OCI-LY1 (cell line): ENCODE data around the gene XYLT1.

Experiments
- H2AFZ ChIP-seq: fragments of 200-600 bp; sonication (generic), shearing (Covaris generic); 2 replicates; pipeline ENCODE4 v1.6.0; 2014; ENCODE audit warnings: antibody characterized with exemption, mild to moderate bottlenecking, low read length
- H3F3A ChIP-seq: fragments of 200-600 bp; sonication (generic), shearing (Covaris generic); 2 replicates; pipeline ENCODE4 v1.6.0; 2014; ENCODE audit warnings: mild to moderate bottlenecking, antibody characterized with exemption, low read length, moderate library complexity; ENCODE audit not compliant: insufficient read depth
- H3K27ac ChIP-seq: fragments of 200-600 bp; sonication (generic); 2 replicates; pipeline ENCODE4 v1.5.1; 2014; ENCODE audit warnings: low read length, mixed run types, mild to moderate bottlenecking, low read depth; ENCODE audit not compliant: poor library complexity, severe bottlenecking
- H3K27me3 ChIP-seq: fragments of 200-600 bp; sonication (generic); 2 replicates; pipeline ENCODE4 v1.6.0; 2014; ENCODE audit warnings: antibody characterized with exemption, mild to moderate bottlenecking, low read length, moderate library complexity; ENCODE audit not compliant: insufficient read depth
- H3K36me3 ChIP-seq: fragments of 200-600 bp; sonication (generic); 2 replicates; pipeline ENCODE4 v1.6.1; 2014; ENCODE audit warnings: mild to moderate bottlenecking, antibody characterized with exemption, low read length, moderate library complexity, mixed read lengths; ENCODE audit not compliant: insufficient read depth
- H3K4me1 ChIP-seq: fragments of 200-600 bp; sonication (generic); 2 replicates; pipeline ENCODE4 v1.5.1; 2014; ENCODE audit warnings: mild to moderate bottlenecking, low read length, moderate library complexity; ENCODE audit not compliant: insufficient read depth, severe bottlenecking
- H3K4me2 ChIP-seq: fragments of 200-600 bp; sonication (generic), shearing (Covaris generic); 2 replicates; pipeline ENCODE4 v1.6.1; 2014; ENCODE audit warnings: low read length
- H3K4me3 ChIP-seq: fragments of 200-600 bp; sonication (generic); 2 replicates; pipeline ENCODE4 v1.5.1; 2014; ENCODE audit warnings: low read length, low read depth, mild to moderate bottlenecking, mixed read lengths; ENCODE audit not compliant: poor library complexity, severe bottlenecking
- H3K79me2 ChIP-seq: fragments of 200-600 bp; shearing (Covaris generic); 2 replicates; pipeline ENCODE4 v1.6.1; 2016; ENCODE audit warnings: mixed run types, low read length, mixed read lengths; ENCODE audit not compliant: insufficient read depth
- H3K9ac ChIP-seq: fragments of 200-600 bp; sonication (generic), shearing (Covaris generic); 2 replicates; pipeline ENCODE4 v1.6.1; 2014; ENCODE audit warnings: mild to moderate bottlenecking, low read length, mixed read lengths
- H3K9me2 ChIP-seq: fragments of 200-600 bp; sonication (generic), shearing (Covaris generic); 2 replicates; pipeline ENCODE4 v1.6.1; 2014; ENCODE audit warnings: low read depth, mild to moderate bottlenecking, low read length, mixed read lengths
- H3K9me3 ChIP-seq: fragments of 200-600 bp; shearing (Covaris generic); 2 replicates; pipeline ENCODE4 v1.6.1; 2014; ENCODE audit warnings: low read length, mixed read lengths
- H4K20me1 ChIP-seq: fragments of 200-600 bp; sonication (generic), shearing (Covaris generic); 2 replicates; pipeline ENCODE4 v1.6.0; 2016; ENCODE audit warnings: mild to moderate bottlenecking, low read length; ENCODE audit not compliant: insufficient read depth
- EZH2 ChIP-seq: fragments of 200-600 bp; sonication (generic), shearing (Covaris generic); IDR thresholded peaks from 2 replicates; pipeline ENCODE4 v1.8.0; 2017; ENCODE audit warnings: borderline replicate concordance, mixed run types, mild to moderate bottlenecking, antibody characterized with exemption, low read length, moderate library complexity, mixed read lengths
- TF ChIP-seq, protein P1 (sequence below): fragments of 200-600 bp; sonication (generic), shearing (Covaris generic); IDR thresholded peaks from 2 replicates; pipeline ENCODE4 v1.5.1; 2017; ENCODE audit warnings: mild to moderate bottlenecking, antibody characterized with exemption, low read length, moderate library complexity, mixed read lengths

XYLT1 gene

GRCh38 chr16:17312094-17312710 is 158.6 kb downstream of the XYLT1 start:
- H3K9me3 ChIP-seq: no peaks in the 10 kb centered on the region
- H4K20me1 ChIP-seq: no peaks in the 10 kb centered on the region
- H3K27me3 ChIP-seq: no peaks in the 10 kb centered on the region
- H3K4me2 ChIP-seq: no peak overlapping the region
- no peak for TF ChIP-seq EZH2
- TF ChIP-seq, protein P1, sequence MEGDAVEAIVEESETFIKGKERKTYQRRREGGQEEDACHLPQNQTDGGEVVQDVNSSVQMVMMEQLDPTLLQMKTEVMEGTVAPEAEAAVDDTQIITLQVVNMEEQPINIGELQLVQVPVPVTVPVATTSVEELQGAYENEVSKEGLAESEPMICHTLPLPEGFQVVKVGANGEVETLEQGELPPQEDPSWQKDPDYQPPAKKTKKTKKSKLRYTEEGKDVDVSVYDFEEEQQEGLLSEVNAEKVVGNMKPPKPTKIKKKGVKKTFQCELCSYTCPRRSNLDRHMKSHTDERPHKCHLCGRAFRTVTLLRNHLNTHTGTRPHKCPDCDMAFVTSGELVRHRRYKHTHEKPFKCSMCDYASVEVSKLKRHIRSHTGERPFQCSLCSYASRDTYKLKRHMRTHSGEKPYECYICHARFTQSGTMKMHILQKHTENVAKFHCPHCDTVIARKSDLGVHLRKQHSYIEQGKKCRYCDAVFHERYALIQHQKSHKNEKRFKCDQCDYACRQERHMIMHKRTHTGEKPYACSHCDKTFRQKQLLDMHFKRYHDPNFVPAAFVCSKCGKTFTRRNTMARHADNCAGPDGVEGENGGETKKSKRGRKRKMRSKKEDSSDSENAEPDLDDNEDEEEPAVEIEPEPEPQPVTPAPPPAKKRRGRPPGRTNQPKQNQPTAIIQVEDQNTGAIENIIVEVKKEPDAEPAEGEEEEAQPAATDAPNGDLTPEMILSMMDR: no peak
- peaks cover 14% of the 10 kb centered on the region for H3K79me2 ChIP-seq
- H3K36me3 ChIP-seq: peaks cover 29% of the 10 kb centered on the region
- no peaks in the 10 kb centered on the region for H3K4me1 ChIP-seq
- H3F3A ChIP-seq: no peaks in the 10 kb centered on the region
- no peak overlapping the region for H3K4me3 ChIP-seq
- no peaks in the 10 kb centered on the region for H3K9me2 ChIP-seq
- no peak overlapping the region for H2AFZ ChIP-seq
- H3K27ac ChIP-seq: no peak overlapping the region
- no peak overlapping the region for H3K9ac ChIP-seq

DNA sequence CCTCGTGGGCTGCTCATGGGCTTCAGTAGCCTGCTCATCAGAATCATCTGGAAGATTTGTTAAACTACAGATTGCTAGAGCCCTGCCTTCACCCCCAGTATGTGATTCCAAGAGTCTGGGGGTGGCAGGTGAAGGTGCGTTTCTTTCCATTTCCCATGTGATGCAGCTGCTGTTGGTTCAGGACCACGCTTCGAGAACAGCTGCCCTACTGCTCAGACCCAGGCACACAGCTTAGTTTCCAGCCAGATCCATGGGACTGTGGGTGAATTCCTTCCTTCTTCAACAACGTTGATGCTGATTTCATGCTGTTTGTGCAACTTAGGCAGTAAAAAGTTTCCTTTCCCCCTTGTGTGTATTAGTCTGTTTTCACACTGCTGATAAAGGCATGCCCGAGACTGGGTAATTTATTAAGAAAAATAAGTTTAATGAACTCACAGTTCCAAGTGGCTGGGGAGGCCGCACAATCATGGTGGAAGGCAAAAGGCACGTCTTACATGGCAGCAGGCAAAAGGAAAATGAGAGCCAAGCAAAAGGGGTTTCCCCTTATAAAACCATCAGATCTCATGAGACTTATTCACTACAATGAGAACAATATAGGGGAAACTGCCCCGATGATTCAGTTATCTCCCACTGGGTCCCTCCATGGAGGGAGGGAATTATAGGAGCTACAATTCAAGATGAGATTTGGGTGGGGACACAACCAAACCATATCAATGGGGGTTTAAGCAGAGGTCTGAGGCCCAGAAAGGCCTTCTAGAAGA is 159.2 kb downstream of the XYLT1 start:
- no peak for TF ChIP-seq EZH2
- TF ChIP-seq, protein P1: no peak
- H3K9ac ChIP-seq: no peak overlapping the region
- H4K20me1 ChIP-seq: no peaks in the 10 kb centered on the region
- no peak overlapping the region for H3K27ac ChIP-seq
- no peaks in the 10 kb centered on the region for H3K9me2 ChIP-seq
- H3K4me3 ChIP-seq: no peak overlapping the region
- H3K36me3 ChIP-seq: peaks cover 27% of the 10 kb centered on the region
- H2AFZ ChIP-seq: no peak overlapping the region
- H3K27me3 ChIP-seq: no peaks in the 10 kb centered on the region
- H3K4me2 ChIP-seq: no peak overlapping the region
- H3K4me1 ChIP-seq: no peaks in the 10 kb centered on the region
- no peaks in the 10 kb centered on the region for H3K9me3 ChIP-seq
- H3K79me2 ChIP-seq: peaks cover 14% of the 10 kb centered on the region
- H3F3A ChIP-seq: no peaks in the 10 kb centered on the region

- Histone ChIP-seq H4K20me1 (no peaks in the 10 kb centered on the region), H2AFZ (no peak overlapping the region), H3K4me2 (no peak overlapping the region)
Observed at GRCh38 chr16:17309510-17309909, 161.2 kb downstream of the XYLT1 start.

More at GRCh38 chr16:17309510-17309909, 161.2 kb downstream of the XYLT1 start:
- Histone ChIP-seq H3K27me3 (no peaks in the 10 kb centered on the region), H3K79me2 (peaks cover 4% of the 10 kb centered on the region; the same call in 1 of the 2 replicates), H3K9me3 (no peaks in the 10 kb centered on the region), H3K36me3 (peaks cover 27% of the 10 kb centered on the region), H3K9me2 (no peaks in the 10 kb centered on the region), H3K4me1 (peaks cover 18% of the 10 kb centered on the region), H3F3A (no peaks in the 10 kb centered on the region), H3K4me3 (no peak overlapping the region), H3K9ac (no peak overlapping the region), H3K27ac (no peak overlapping the region)
- TF ChIP-seq, protein P1: no peak
- no peak for TF ChIP-seq EZH2
